ENCODE measurements around the gene ADGRL2.

DNA sequence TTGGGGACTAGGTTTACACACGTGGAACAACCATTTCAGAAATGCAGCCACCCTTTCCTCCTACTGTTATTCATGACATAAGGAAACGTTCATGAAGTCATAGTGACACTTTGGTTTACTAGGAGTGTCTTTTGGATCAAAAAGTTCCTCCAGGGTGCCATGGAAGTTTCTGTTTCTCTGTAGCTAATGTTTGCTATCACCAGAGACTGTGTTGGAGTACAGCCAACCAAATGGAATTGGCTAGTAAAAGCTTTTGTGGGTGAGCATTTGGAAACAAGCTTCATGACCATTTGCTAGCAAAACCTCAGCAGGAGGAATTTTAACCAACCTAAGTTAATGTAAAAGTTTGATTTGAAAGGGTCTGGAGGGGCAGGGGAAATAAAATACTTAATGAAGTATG lies 43.9 kb upstream of the ADGRL2 start:
- TF ChIP-seq, protein P1, sequence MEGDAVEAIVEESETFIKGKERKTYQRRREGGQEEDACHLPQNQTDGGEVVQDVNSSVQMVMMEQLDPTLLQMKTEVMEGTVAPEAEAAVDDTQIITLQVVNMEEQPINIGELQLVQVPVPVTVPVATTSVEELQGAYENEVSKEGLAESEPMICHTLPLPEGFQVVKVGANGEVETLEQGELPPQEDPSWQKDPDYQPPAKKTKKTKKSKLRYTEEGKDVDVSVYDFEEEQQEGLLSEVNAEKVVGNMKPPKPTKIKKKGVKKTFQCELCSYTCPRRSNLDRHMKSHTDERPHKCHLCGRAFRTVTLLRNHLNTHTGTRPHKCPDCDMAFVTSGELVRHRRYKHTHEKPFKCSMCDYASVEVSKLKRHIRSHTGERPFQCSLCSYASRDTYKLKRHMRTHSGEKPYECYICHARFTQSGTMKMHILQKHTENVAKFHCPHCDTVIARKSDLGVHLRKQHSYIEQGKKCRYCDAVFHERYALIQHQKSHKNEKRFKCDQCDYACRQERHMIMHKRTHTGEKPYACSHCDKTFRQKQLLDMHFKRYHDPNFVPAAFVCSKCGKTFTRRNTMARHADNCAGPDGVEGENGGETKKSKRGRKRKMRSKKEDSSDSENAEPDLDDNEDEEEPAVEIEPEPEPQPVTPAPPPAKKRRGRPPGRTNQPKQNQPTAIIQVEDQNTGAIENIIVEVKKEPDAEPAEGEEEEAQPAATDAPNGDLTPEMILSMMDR (IDR thresholded peaks at IDR 0.05): no peak
- TF ChIP-seq POLR2A (IDR thresholded peaks at IDR 0.05): no peak
